Activated T-cell treated with anti-CD3 and anti-CD28 coated beads, Interleukin-2, amount 50 U/mL, for 4 hours (primary cell): ENCODE measurements around the gene MYO7B. TPM values are rescaled to one million over a fixed set of nuclear protein-coding genes. Genes with fewer than 3 reads are reported as not detected.

ENCODE experiments used
- ATAC-seq, 2 donors: fragments of 200-7000 bp; cut with Tn5 transposase; one replicate each; pipeline ENCODE4 v1.10.0; 2021
- DNase-seq: peaks from one replicate; pipeline ENCODE4 v3.0.0-alpha.2; 2020
- H3K27me3 Mint-ChIP-seq: one replicate; pipeline ENCODE4 v1.8.0; 2021; ENCODE audit warnings: low read depth, mixed read lengths
- H3K36me3 Mint-ChIP-seq: one replicate; pipeline ENCODE4 v1.8.0; 2022; ENCODE audit warnings: mixed read lengths; ENCODE audit not compliant: insufficient read depth
- H3K4me1 Mint-ChIP-seq: one replicate; pipeline ENCODE4 v1.8.0; 2021; ENCODE audit warnings: low read depth, mixed read lengths
- H3K4me3 Mint-ChIP-seq: one replicate; pipeline ENCODE4 v1.8.0; 2021; ENCODE audit warnings: mild to moderate bottlenecking, moderate library complexity, mixed read lengths
- H3K9me3 Mint-ChIP-seq: one replicate; pipeline ENCODE4 v1.8.0; 2021; ENCODE audit warnings: mixed read lengths
- total RNA-seq, 3 donors: library from RNA; stranded (reverse); gene quantifications; one replicate each; pipeline ENCODE4 v1.2.1, GENCODE V29; 2021

MYO7B gene
- total RNA-seq, 3 donors from 2014 or later: 0.16 to 0.68 (median 0.63) TPM

GRCh38 chr2:127661949-127662510 is 126.5 kb downstream of the MYO7B start:
- Mint-ChIP-seq H3K27me3 (peaks cover 54% of the 10 kb centered on the region), H3K9me3 (no peaks in the 10 kb centered on the region), H3K4me3 (no peak overlapping the region), H3K4me1 (no peaks in the 10 kb centered on the region), H3K36me3 (no peaks in the 10 kb centered on the region)
- DNase-seq (no peak), ATAC-seq (no peak)

- Mint-ChIP-seq H3K4me1 (no peaks in the 10 kb centered on the region), H3K27me3 (peaks cover 54% of the 10 kb centered on the region)
- no peak for ATAC-seq
Observed at GRCh38 chr2:127662937-127663565, 127.6 kb downstream of the MYO7B start.

GRCh38 chr2:127663566-127664064 is 128.1 kb downstream of the MYO7B start:
- H3K9me3 Mint-ChIP-seq: no peaks in the 10 kb centered on the region
- no peaks in the 10 kb centered on the region for H3K4me1 Mint-ChIP-seq
- no peaks in the 10 kb centered on the region for H3K36me3 Mint-ChIP-seq
- H3K27me3 Mint-ChIP-seq: peaks cover 54% of the 10 kb centered on the region
- no peak for DNase-seq
- H3K4me3 Mint-ChIP-seq: no peak overlapping the region
- peak in 1 of 2 donors; percentile 11 for ATAC-seq

More at GRCh38 chr2:127662937-127663565, 127.6 kb downstream of the MYO7B start:
- Mint-ChIP-seq H3K36me3 (no peaks in the 10 kb centered on the region), H3K9me3 (no peaks in the 10 kb centered on the region), H3K4me3 (no peak overlapping the region)
- DNase-seq: no peak

GRCh38 chr2:127664065-127664894 is 128.8 kb downstream of the MYO7B start:
- peaks cover 59% of the 10 kb centered on the region for H3K27me3 Mint-ChIP-seq
- DNase-seq: no peak
- no peak overlapping the region for H3K4me3 Mint-ChIP-seq
- no peaks in the 10 kb centered on the region for H3K36me3 Mint-ChIP-seq
- H3K4me1 Mint-ChIP-seq: no peaks in the 10 kb centered on the region
- H3K9me3 Mint-ChIP-seq: no peaks in the 10 kb centered on the region
- ATAC-seq: peak in 1 of 2 donors; percentile 24

- Mint-ChIP-seq H3K4me1 (no peaks in the 10 kb centered on the region), H3K9me3 (no peaks in the 10 kb centered on the region), H3K27me3 (peaks cover 62% of the 10 kb centered on the region), H3K4me3 (no peak overlapping the region), H3K36me3 (no peaks in the 10 kb centered on the region)
- DNase-seq: no peak
- ATAC-seq: no peak
Observed at GRCh38 chr2:127664895-127665225, 129.4 kb downstream of the MYO7B start.

- H3K4me3 Mint-ChIP-seq: no peak overlapping the region
- no peaks in the 10 kb centered on the region for H3K9me3 Mint-ChIP-seq
- DNase-seq (no peak), ATAC-seq (no peak)
- peaks cover 67% of the 10 kb centered on the region for H3K27me3 Mint-ChIP-seq
- no peaks in the 10 kb centered on the region for H3K36me3 Mint-ChIP-seq
- H3K4me1 Mint-ChIP-seq: no peaks in the 10 kb centered on the region
Observed at GRCh38 chr2:127665267-127665893, 129.9 kb downstream of the MYO7B start.

GRCh38 chr2:127669056-127669455 is 133.6 kb downstream of the MYO7B start:
- ATAC-seq: no peak
- Mint-ChIP-seq H3K27me3 (peaks cover 71% of the 10 kb centered on the region), H3K4me3 (no peak overlapping the region), H3K4me1 (no peaks in the 10 kb centered on the region), H3K36me3 (no peaks in the 10 kb centered on the region), H3K9me3 (no peaks in the 10 kb centered on the region)
- DNase-seq: no peak

GRCh38 chr2:127670055-127670956 is 134.8 kb downstream of the MYO7B start:
- Mint-ChIP-seq H3K36me3 (no peaks in the 10 kb centered on the region), H3K9me3 (no peaks in the 10 kb centered on the region), H3K27me3 (peaks cover 67% of the 10 kb centered on the region), H3K4me1 (peaks cover 5% of the 10 kb centered on the region), H3K4me3 (no peak overlapping the region)
- no peak for ATAC-seq
- DNase-seq: no peak

- no peaks in the 10 kb centered on the region for H3K36me3 Mint-ChIP-seq
- H3K4me1 Mint-ChIP-seq: peaks cover 8% of the 10 kb centered on the region
- H3K9me3 Mint-ChIP-seq: no peaks in the 10 kb centered on the region
- H3K27me3 Mint-ChIP-seq: peaks cover 65% of the 10 kb centered on the region
- ATAC-seq: no peak
- no peak for DNase-seq
- H3K4me3 Mint-ChIP-seq: no peak overlapping the region
Observed at GRCh38 chr2:127670957-127671290, 135.4 kb downstream of the MYO7B start.

GRCh38 chr2:127671557-127672302 is 136.2 kb downstream of the MYO7B start:
- peaks cover 64% of the 10 kb centered on the region for H3K27me3 Mint-ChIP-seq
- ATAC-seq (no peak), DNase-seq (no peak)
- H3K4me1 Mint-ChIP-seq: peaks cover 11% of the 10 kb centered on the region
- no peak overlapping the region for H3K4me3 Mint-ChIP-seq
- no peaks in the 10 kb centered on the region for H3K36me3 Mint-ChIP-seq
- H3K9me3 Mint-ChIP-seq: no peaks in the 10 kb centered on the region

GRCh38 chr2:127672341-127673224 is 137.1 kb downstream of the MYO7B start:
- H3K4me3 Mint-ChIP-seq: no peak overlapping the region
- H3K27me3 Mint-ChIP-seq: peaks cover 68% of the 10 kb centered on the region

GRCh38 chr2:127673291-127674069 is 138.0 kb downstream of the MYO7B start:
- DNase-seq: no peak
- Mint-ChIP-seq H3K27me3 (peaks cover 75% of the 10 kb centered on the region), H3K9me3 (no peaks in the 10 kb centered on the region), H3K4me1 (peaks cover 11% of the 10 kb centered on the region), H3K4me3 (peak overlapping the region; percentile 35), H3K36me3 (no peaks in the 10 kb centered on the region)
- no peak for ATAC-seq

More at GRCh38 chr2:127672341-127673224, 137.1 kb downstream of the MYO7B start:
- Mint-ChIP-seq H3K4me1 (peaks cover 11% of the 10 kb centered on the region), H3K36me3 (no peaks in the 10 kb centered on the region), H3K9me3 (no peaks in the 10 kb centered on the region)
- DNase-seq: no peak
- ATAC-seq: no peak
